Stomach (tissue), 9 donors: Measurements from ENCODE around the gene PBX2. TPM values are rescaled to one million over a fixed set of nuclear protein-coding genes. Genes with fewer than 3 reads are reported as not detected.
A peak's percentile ranks its signal among the peaks of the same experiment; 100 is the strongest.

Source experiments
- DNase-seq, 2 donors: peaks; one replicate each; pipeline versions ENCODE4 v3.0.0 to v3.0.0-alpha.2; 2013 to 2019
- H3K27ac ChIP-seq, 5 donors: fragments of 200-600 bp in 4 of 5; sonication (generic) in 4 of 5; one replicate each; pipeline ENCODE4 v1.5.1; 2013 to 2019; ENCODE audit warnings: mild to moderate bottlenecking in 1 of 5, moderate library complexity in 1 of 5
- H3K27me3 ChIP-seq, 3 donors: fragments of 200-600 bp; sonication (generic); one replicate each; pipeline ENCODE4 v1.5.1; 2017 to 2019; ENCODE audit warnings: mixed run types in 1 of 3
- H3K36me3 ChIP-seq, 4 donors: fragments of 200-600 bp; sonication (generic); 1 replicate in 3 of 4; 2 replicates in 1 of 4; pipeline ENCODE4 v1.5.1; 2016 to 2019
- H3K4me1 ChIP-seq, 4 donors: fragments of 200-600 bp; sonication (generic); one replicate each; pipeline ENCODE4 v1.5.1; 2016 to 2019
- H3K4me3 ChIP-seq, 4 donors: fragments of 200-600 bp; sonication (generic) in 3 of 4; one replicate each; pipeline ENCODE4 v1.5.1; 2016 to 2019; ENCODE audit warnings: mild to moderate bottlenecking in 1 of 4
- H3K9me3 ChIP-seq, 4 donors: fragments of 200-600 bp; sonication (generic); one replicate each; pipeline ENCODE4 v1.5.1; 2016 to 2019
- CTCF ChIP-seq, 7 experiments: fragments of 450-650 bp in 4 of 7; fragments of 200-600 bp in 3 of 7; sonication (generic) in 3 of 7; IDR thresholded peaks; one replicate each; pipeline ENCODE4 v1.5.1; 2016 to 2019; ENCODE audit warnings: antibody characterized with exemption in 7 of 7, control low read depth in 2 of 7, mild to moderate bottlenecking in 1 of 7
- EP300 ChIP-seq: sonication (generic); formaldehyde crosslinking; IDR thresholded peaks from one replicate; pipeline ENCODE4 v1.6.1; 2017; ENCODE audit warnings: antibody characterized with exemption
- POLR2A ChIP-seq, 4 donors: fragments of 450-650 bp; IDR thresholded peaks; one replicate each; pipeline ENCODE4 v1.6.1; 2016; ENCODE audit warnings: antibody characterized with exemption in 4 of 4, control low read depth in 2 of 4, mild to moderate bottlenecking in 1 of 4, moderate library complexity in 1 of 4
- POLR2AphosphoS5 ChIP-seq, 3 donors: sonication (generic); formaldehyde crosslinking; IDR thresholded peaks; one replicate each; pipeline ENCODE4 v1.6.1; 2016; ENCODE audit warnings: antibody characterized with exemption in 3 of 3
- whole genome bisulfite sequencing, 5 donors: extraction: QIAGEN DNeasy Blood & Tissue Kit in 3 of 5; methylation state at CpG; one replicate each; pipeline versions ENCODE4 v1.1.5 to v1.1.7; 2013 to 2018; 5-methylcytosine and 5-hydroxymethylcytosine counted together
- intact Hi-C: fragments of 100-400 bp; cut with DNase I; formaldehyde crosslinking; loops from one replicate; pipeline ENCODE4 v1.15.1; 2023; ENCODE audit warnings: low total_unique reads
- polyA plus RNA-seq, 3 donors: library from polyadenylated mRNA; stranded (reverse); fragments of 200-250 nt; gene quantifications; one replicate each; pipeline ENCODE4 v1.2.3, GENCODE V29; 2013
- total RNA-seq, 5 donors: library from RNA; depleted of rRNA; stranded (reverse); fragments of >200 nt; gene quantifications; one replicate each; pipeline versions ENCODE4 v1.1.0 to v1.2.3, GENCODE V29; 2014 to 2016
- donor health status: healthy with polysubstance abuse.
- donor health status: Bipolar disorder and iron deficiency.
- donor health status: healthy.

The PBX2 gene
- total and polyA plus RNA-seq, 8 donors, result 23.5 to 50.3 (median 35.1) TPM

GRCh38 chr6:32153564-32154513 is 36.2 kb downstream of the PBX2 start, which contains the start of gene PPT2:
Gene PPT2 (plus strand): TSS chr6:32154141. CDS start chr6:32154595, 454 bp downstream.
- intact Hi-C loops, result loop anchor here (5.0 kb wide), 1 partner anchor 37 kb away; no protein-coding TSS in a partner anchor
- 1 to 2% (median 1%) methylated on average over 46 to 52 of the region's 52 CpGs for WGBS, 5 donors

GRCh38 chr6:32152769-32153563 is 37.0 kb downstream of the PBX2 start:
- Histone ChIP-seq H3K27ac (peak overlapping the region; percentile 88 to 94 (median 93)), H3K4me3 (peak overlapping the region; percentile 59 to 87 (median 78)), H3K4me1 (peaks cover 37 to 76% (median 63%) of the 10 kb centered on the region in 4 donors), H3K9me3 (no peaks in the 10 kb centered on the region), H3K36me3 (peaks cover 8 to 38% (median 28%) of the 10 kb centered on the region in 4 donors), H3K27me3 (peaks cover 0 to 34% (median 0%) of the 10 kb centered on the region in 3 donors)
- DNase-seq, result peak; percentile 28 to 82
- TF ChIP-seq EP300, result no peak
- no peak for TF ChIP-seq POLR2AphosphoS5 (IDR thresholded peaks at IDR 0.05)
- TF ChIP-seq CTCF (IDR thresholded peaks at IDR 0.05), result no peak
- no peak for TF ChIP-seq POLR2A (IDR thresholded peaks at IDR 0.05)
- intact Hi-C loops, result loop anchor here (5.0 kb wide), 1 partner anchor 36 kb away; no protein-coding TSS in a partner anchor
- WGBS, 5 donors, result 19 to 25% (median 21%) methylated on average over 35 of the region's 35 CpGs

More at GRCh38 chr6:32153564-32154513, 36.2 kb downstream of the PBX2 start, which contains the start of gene PPT2:
- H3K4me3 ChIP-seq, result peak within 1 kb of the TSS; percentile 59 to 87 (median 78)
- TF ChIP-seq POLR2A (IDR thresholded peaks at IDR 0.05) (no peak), POLR2AphosphoS5 (IDR thresholded peaks at IDR 0.05) (peak; percentile 51 to 82 (median 81))
- H3K27me3 ChIP-seq, result peaks cover 0 to 27% (median 0%) of the 10 kb centered on the region in 3 donors
- H3K9me3 ChIP-seq, result no peaks in the 10 kb centered on the region
- peaks cover 37 to 75% (median 62%) of the 10 kb centered on the region in 4 donors for H3K4me1 ChIP-seq
- peak within 1 kb of the TSS; percentile 88 to 94 (median 93) for H3K27ac ChIP-seq
- peaks cover 14 to 40% (median 34%) of the 10 kb centered on the region in 4 donors for H3K36me3 ChIP-seq
- peak; percentile 82 to 98 for DNase-seq

- Histone ChIP-seq H3K27ac (peak within 1 kb of the TSS in 4 of 5 donors; percentile 88 to 94 (median 94)), H3K36me3 (peaks cover 8 to 29% (median 20%) of the 10 kb centered on the region in 4 donors), H3K9me3 (no peaks in the 10 kb centered on the region), H3K27me3 (peaks cover 0 to 34% (median 0%) of the 10 kb centered on the region in 3 donors), H3K4me1 (peaks cover 37 to 76% (median 66%) of the 10 kb centered on the region in 4 donors), H3K4me3 (peak within 1 kb of the TSS; percentile 59 to 87 (median 78))
- WGBS, 5 donors, result 31 to 65% (median 47%) methylated on average over 10 to 19 of the region's 24 CpGs
- intact Hi-C loops, result loop anchor here (5.0 kb wide), 1 partner anchor 35 kb away; no protein-coding TSS in a partner anchor
- TF ChIP-seq POLR2A (IDR thresholded peaks at IDR 0.05), result no peak
- TF ChIP-seq EP300, result no peak
- TF ChIP-seq CTCF (IDR thresholded peaks at IDR 0.05), result no peak
- TF ChIP-seq POLR2AphosphoS5 (IDR thresholded peaks at IDR 0.05), result no peak
- DNase-seq, result peak in 1 of 2 donors; percentile 59
Observed at GRCh38 chr6:32151863-32152768, 37.9 kb downstream of the PBX2 start, which contains the start of gene PRRT1. Gene PRRT1 (minus strand): TSS chr6:32151939. CDS start chr6:32151827, 112 bp downstream.
